ENCODE measurements around the gene PRTN3.
"Not testable (repeated sequence)": the region's sequence is repeated elsewhere in the genome, so short reads cannot be mapped to it uniquely, and the experiment has no call there.

Gene PRTN3

DNA sequence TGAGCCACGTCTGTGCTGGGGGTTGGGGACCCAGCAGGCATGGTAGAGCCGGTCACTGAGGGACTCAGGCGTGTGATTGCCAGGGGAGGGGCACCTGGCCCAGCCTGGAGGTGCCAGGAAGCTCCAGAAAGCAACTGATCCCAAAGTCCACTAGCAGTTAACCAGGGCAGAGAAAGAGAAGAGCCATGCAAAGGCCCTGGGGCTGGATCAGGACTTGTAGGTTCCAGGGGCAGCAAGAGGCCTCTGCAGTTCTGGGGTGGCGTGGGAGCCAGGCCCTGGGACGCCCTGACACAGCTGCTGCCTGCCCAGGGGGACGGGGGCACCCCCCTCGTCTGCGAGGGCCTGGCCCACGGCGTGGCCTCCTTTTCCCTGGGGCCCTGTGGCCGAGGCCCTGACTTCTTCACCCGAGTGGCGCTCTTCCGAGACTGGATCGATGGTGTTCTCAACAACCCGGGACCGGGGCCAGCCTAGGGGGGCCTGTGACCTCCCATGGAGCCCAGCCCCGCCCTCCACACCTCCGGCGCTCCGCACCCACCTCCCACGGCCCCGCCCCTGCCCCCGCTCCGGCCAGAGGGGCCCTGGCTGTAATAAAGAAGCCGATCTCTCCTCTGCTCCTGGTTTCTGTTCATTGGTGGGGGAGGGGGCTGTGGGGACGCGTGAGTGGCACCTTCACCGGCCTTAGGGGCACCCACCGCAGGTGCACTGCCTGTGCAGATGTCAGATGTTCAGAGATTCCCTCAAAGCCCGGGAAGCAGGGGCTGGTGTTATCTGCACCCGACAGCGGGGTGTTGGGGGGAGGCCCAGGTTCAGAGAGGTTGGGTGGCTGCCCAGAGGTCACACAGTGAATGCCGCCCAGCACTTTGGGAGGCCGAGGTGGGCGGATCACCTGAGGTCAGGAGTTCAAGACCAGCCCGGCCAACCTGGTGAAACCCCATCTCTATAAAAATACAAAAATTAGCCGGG lies 9.1 kb upstream of the PRTN3 start:
- Histone ChIP-seq H3K27ac (no peak overlapping the region), H3K4me3 (ENCODE audit: low read depth, low read length) (no peak overlapping the region), H3K27me3 (ENCODE audit: insufficient read depth, low read depth, severe bottlenecking) (no peaks in the 10 kb centered on the region), H3K36me3 (no peaks in the 10 kb centered on the region), H3K9me3 (ENCODE audit: severe bottlenecking) (no peaks in the 10 kb centered on the region)
- DNase-seq: no peak
- TF ChIP-seq, protein P1, sequence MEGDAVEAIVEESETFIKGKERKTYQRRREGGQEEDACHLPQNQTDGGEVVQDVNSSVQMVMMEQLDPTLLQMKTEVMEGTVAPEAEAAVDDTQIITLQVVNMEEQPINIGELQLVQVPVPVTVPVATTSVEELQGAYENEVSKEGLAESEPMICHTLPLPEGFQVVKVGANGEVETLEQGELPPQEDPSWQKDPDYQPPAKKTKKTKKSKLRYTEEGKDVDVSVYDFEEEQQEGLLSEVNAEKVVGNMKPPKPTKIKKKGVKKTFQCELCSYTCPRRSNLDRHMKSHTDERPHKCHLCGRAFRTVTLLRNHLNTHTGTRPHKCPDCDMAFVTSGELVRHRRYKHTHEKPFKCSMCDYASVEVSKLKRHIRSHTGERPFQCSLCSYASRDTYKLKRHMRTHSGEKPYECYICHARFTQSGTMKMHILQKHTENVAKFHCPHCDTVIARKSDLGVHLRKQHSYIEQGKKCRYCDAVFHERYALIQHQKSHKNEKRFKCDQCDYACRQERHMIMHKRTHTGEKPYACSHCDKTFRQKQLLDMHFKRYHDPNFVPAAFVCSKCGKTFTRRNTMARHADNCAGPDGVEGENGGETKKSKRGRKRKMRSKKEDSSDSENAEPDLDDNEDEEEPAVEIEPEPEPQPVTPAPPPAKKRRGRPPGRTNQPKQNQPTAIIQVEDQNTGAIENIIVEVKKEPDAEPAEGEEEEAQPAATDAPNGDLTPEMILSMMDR (IDR thresholded peaks at IDR 0.05; ENCODE audit: low read depth, low read length): no peak

DNA sequence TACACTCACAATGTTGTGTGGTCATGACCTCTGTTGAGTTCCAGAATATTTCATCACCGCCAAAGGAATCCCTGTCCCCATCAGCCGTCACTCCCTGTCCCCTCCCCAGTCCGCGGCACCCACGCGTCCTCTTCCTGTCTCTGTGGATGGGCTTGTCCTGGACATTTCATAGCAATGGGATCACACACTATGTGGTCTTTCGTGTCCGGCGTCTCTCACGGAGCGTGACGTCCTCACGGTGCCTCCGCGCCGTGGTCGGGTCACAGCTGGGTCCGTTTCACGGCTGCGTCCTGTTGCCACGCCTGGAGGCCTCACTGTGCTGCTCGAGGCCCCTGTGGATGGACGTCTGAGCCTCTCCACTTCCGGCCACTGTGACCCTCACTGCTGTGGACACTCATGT lies 6.6 kb upstream of the PRTN3 start:
- TF ChIP-seq, protein P1 (IDR thresholded peaks at IDR 0.05; ENCODE audit: low read depth, low read length): no peak

DNA sequence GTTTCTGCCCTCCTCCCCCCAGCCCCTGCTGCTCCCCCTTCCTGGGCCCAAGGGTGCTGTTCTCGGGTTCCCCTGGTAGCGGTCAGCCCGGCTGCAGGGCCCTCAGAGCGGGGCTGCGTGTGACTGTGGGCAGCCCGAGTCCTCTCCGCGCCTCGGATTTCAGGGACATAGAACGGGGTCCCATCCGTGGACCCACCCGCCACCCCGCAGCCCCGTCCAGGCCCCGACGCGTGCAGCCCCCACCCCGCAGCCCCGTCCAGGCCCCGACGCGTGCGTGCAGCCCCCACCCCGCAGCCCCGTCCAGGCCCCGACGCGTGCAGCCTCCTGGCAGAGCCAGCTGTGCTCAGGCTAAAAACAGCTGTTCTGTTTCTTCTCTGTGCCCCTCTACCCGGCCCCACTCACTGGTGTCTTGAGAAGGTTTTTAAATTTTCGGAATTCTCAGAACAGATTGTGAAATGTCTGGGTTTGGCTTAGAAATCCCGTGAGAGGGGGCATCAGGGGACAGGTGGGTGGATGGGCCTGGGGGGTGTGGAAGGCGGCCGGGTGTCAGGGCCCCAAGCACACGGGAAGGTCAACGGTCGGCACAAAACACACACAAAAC lies 5.5 kb upstream of the PRTN3 start:
- Histone ChIP-seq H3K27ac (no peak overlapping the region), H3K9me3 (ENCODE audit: severe bottlenecking) (no peaks in the 10 kb centered on the region), H3K36me3 (no peaks in the 10 kb centered on the region), H3K4me3 (ENCODE audit: low read depth, low read length) (no peak overlapping the region), H3K27me3 (ENCODE audit: insufficient read depth, low read depth, severe bottlenecking) (no peaks in the 10 kb centered on the region)
- no peak for DNase-seq
- TF ChIP-seq, protein P1 (IDR thresholded peaks at IDR 0.05; ENCODE audit: low read depth, low read length): no peak

More for the DNA sequence above, 6.6 kb upstream of the PRTN3 start:
- no peaks in the 10 kb centered on the region for H3K36me3 ChIP-seq
- no peak for DNase-seq
- H3K4me3 ChIP-seq (ENCODE audit: low read depth, low read length): no peak overlapping the region
- H3K27ac ChIP-seq: no peak overlapping the region
- no peaks in the 10 kb centered on the region for H3K27me3 ChIP-seq (ENCODE audit: insufficient read depth, low read depth, severe bottlenecking)
- H3K9me3 ChIP-seq (ENCODE audit: severe bottlenecking): no peaks in the 10 kb centered on the region

DNA sequence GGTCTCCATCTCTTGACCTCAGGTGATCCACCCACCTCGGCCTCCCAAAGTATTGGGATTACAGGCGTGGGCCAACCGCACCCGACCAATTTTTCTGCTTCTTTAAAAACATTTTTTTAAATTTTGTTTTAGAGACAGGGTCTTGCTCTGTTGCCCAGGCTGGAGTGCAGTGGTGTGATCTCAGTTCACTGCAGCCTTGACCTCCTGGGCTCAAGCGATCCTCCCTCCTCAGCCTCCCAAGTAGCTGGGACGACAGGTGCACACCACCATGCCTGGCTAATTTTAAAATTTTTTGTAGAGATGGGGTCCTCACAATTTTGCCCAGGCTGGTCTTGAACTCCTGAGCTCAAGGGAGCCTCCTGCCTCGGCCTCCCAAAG lies 2.0 kb downstream of the PRTN3 start:
- not testable (repeated sequence) for H3K36me3 ChIP-seq; H3K4me3 ChIP-seq (ENCODE audit: low read depth, low read length); DNase-seq; H3K27ac ChIP-seq; H3K9me3 ChIP-seq (ENCODE audit: severe bottlenecking); H3K27me3 ChIP-seq (ENCODE audit: insufficient read depth, low read depth, severe bottlenecking)

DNA sequence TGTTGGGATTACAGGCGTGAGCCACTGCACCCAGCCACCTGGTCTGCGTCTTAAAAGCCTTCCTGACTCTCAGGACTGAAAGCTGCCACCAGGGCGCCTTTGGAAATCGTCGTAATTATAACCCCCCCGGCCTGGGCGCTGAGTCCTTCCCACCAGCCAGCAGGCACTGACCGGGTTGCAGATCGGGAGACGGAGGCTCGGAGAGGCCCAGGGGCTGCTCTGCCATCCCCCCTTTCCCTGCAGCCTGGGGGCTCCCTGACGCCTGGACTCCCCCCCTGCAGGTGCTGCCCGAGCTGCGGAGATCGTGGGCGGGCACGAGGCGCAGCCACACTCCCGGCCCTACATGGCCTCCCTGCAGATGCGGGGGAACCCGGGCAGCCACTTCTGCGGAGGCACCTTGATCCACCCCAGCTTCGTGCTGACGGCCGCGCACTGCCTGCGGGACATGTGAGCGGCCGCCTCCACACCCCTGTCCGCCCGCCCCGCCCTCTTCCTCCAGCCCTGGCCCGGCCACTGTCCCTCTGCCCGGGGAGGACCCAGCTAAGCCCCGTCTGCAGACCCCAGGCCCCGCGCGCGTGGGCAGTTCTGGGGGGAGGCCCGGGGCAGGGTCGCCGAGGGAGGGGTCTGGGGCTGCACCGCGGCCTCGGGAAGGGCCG lies 2.5 kb downstream of the PRTN3 start:
- peak; percentile 70 for DNase-seq
- peak overlapping the region; percentile 38 for H3K4me3 ChIP-seq (ENCODE audit: low read depth, low read length)
- H3K36me3 ChIP-seq: no peaks in the 10 kb centered on the region
- H3K27me3 ChIP-seq (ENCODE audit: insufficient read depth, low read depth, severe bottlenecking): no peaks in the 10 kb centered on the region
- no peak overlapping the region for H3K27ac ChIP-seq
- TF ChIP-seq, protein P1 (IDR thresholded peaks at IDR 0.05; ENCODE audit: low read depth, low read length): 0 out of 2 replicates have a peak, but pooled peaks have one; percentile 3
- no peaks in the 10 kb centered on the region for H3K9me3 ChIP-seq (ENCODE audit: severe bottlenecking)

All from WERI-Rb-1 (cell line).